ENCODE results near the gene RILPL1.
"Not testable (repeated sequence)": the region's sequence is repeated elsewhere in the genome, so short reads cannot be mapped to it uniquely, and the experiment has no call there.

The RILPL1 gene

GRCh38 chr12:123457980-123458779 lies 75.3 kb downstream of the RILPL1 start, which contains the start of gene SNRNP35:
TSS of gene SNRNP35 (plus strand) at chr12:123458139. CDS start at chr12:123465541, 7,402 bp downstream.
- DNase-seq (ENCODE audit: low read depth), result peak; percentile 88
- TF ChIP-seq CTCF (IDR thresholded peaks at IDR 0.05; ENCODE audit: low read length, missing control alignments), result no peak
- peak within 1 kb of the TSS; percentile 86 for H3K4me3 ChIP-seq (replicated peaks; ENCODE audit: low read depth, low read length)

GRCh38 chr12:123453165-123453564 lies 80.4 kb downstream of the RILPL1 start:
- no peak overlapping the region for H3K4me3 ChIP-seq (replicated peaks; ENCODE audit: low read depth, low read length)
- no peak for TF ChIP-seq CTCF (IDR thresholded peaks at IDR 0.05; ENCODE audit: low read length, missing control alignments)
- no peak for DNase-seq (ENCODE audit: low read depth)

GRCh38 chr12:123452276-123452550 lies 81.3 kb downstream of the RILPL1 start:
- not testable (repeated sequence) for DNase-seq (ENCODE audit: low read depth); H3K4me3 ChIP-seq (replicated peaks; ENCODE audit: low read depth, low read length)

DNA sequence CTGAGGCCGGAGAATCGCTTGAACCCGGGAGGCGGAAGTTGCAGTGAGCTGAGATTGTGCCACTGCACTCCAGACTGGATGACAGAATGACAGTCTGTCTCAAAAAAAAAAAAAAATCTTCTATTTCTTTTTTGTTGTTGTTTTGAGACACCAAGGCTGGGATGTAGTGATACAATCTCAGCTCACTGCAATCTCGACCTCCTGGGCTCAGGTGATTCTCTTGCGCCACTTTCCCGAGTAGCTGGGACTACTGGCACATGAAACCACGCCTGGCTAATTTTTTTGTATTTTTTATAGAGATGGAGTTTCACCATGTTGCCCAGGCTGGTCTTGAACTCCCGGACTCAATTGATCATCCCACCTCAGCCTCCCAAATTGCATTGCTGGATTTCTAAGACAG lies 82.9 kb downstream of the RILPL1 start:
- DNase-seq (ENCODE audit: low read depth), result no peak
- no peak overlapping the region for H3K4me3 ChIP-seq (replicated peaks; ENCODE audit: low read depth, low read length)
- no peak for TF ChIP-seq CTCF (IDR thresholded peaks at IDR 0.05; ENCODE audit: low read length, missing control alignments)

- no peak for TF ChIP-seq CTCF (IDR thresholded peaks at IDR 0.05; ENCODE audit: low read length, missing control alignments)
- no peak overlapping the region for H3K4me3 ChIP-seq (replicated peaks; ENCODE audit: low read depth, low read length)
- DNase-seq (ENCODE audit: low read depth), result no peak
These were observed 83.7 kb downstream of the RILPL1 start for GRCh38 chr12:123449856-123450255.

- no peak for DNase-seq (ENCODE audit: low read depth)
- H3K4me3 ChIP-seq (replicated peaks; ENCODE audit: low read depth, low read length), result no peak overlapping the region
- no peak for TF ChIP-seq CTCF (IDR thresholded peaks at IDR 0.05; ENCODE audit: low read length, missing control alignments)
These were observed 84.2 kb downstream of the RILPL1 start for GRCh38 chr12:123449249-123449733.

GRCh38 chr12:123446333-123446713 lies 87.2 kb downstream of the RILPL1 start:
- no peak overlapping the region for H3K4me3 ChIP-seq (replicated peaks; ENCODE audit: low read depth, low read length)
- no peak for TF ChIP-seq CTCF (IDR thresholded peaks at IDR 0.05; ENCODE audit: low read length, missing control alignments)
- DNase-seq (ENCODE audit: low read depth), result no peak
